IPS-18c (cell line): ENCODE data around the gene GGA1.

ENCODE experiments used
- H3K4me3 ChIP-seq: 2 replicates; pipeline ENCODE4 v1.7.0; 2013; ENCODE audit warnings: low read depth, mild to moderate bottlenecking, low read length, moderate library complexity; ENCODE audit not compliant: insufficient read depth
- H3K9me3 ChIP-seq: one replicate; pipeline ENCODE4 v1.6.1; 2013; ENCODE audit warnings: mild to moderate bottlenecking, low read length, moderate library complexity; ENCODE audit not compliant: control insufficient read depth, insufficient read depth

GGA1 gene

GRCh38 chr22:37608477-37609239 is at the start of gene GGA1:
GGA1 (plus strand) TSS chr22:37608834; CDS start chr22:37608861, 27 bp downstream.
- Histone ChIP-seq H3K4me3 (peak within 1 kb of the TSS; percentile 87), H3K9me3 (no peaks in the 10 kb centered on the region)

GRCh38 chr22:37559521-37559900 is 49.1 kb upstream of the GGA1 start:
- no peaks in the 10 kb centered on the region for H3K9me3 ChIP-seq
- H3K4me3 ChIP-seq: peak overlapping the region; percentile 38; the same call in 1 of the 2 replicates

- Histone ChIP-seq H3K9me3 (no peaks in the 10 kb centered on the region), H3K4me3 (peak within 1 kb of the TSS; percentile 67)
Observed at GRCh38 chr22:37559901-37560607, 48.6 kb upstream of the GGA1 start, which contains the start of gene CDC42EP1. CDC42EP1 (plus strand) TSS chr22:37560480; CDS start chr22:37566350, 5,870 bp downstream.

- H3K4me3 ChIP-seq: peak overlapping the region; percentile 67
Observed at GRCh38 chr22:37560608-37561211, 47.9 kb upstream of the GGA1 start.

GRCh38 chr22:37561212-37562048 is 47.2 kb upstream of the GGA1 start:
- peak overlapping the region; percentile 67 for H3K4me3 ChIP-seq

More at GRCh38 chr22:37560608-37561211, 47.9 kb upstream of the GGA1 start:
- H3K9me3 ChIP-seq: no peaks in the 10 kb centered on the region

GRCh38 chr22:37562049-37562875 is 46.4 kb upstream of the GGA1 start:
- Histone ChIP-seq H3K4me3 (no peak overlapping the region), H3K9me3 (no peaks in the 10 kb centered on the region)

More at GRCh38 chr22:37561212-37562048, 47.2 kb upstream of the GGA1 start:
- no peaks in the 10 kb centered on the region for H3K9me3 ChIP-seq

- Histone ChIP-seq H3K4me3 (no peak overlapping the region), H3K9me3 (no peaks in the 10 kb centered on the region)
Observed at GRCh38 chr22:37563153-37564081, 45.2 kb upstream of the GGA1 start.

GRCh38 chr22:37564111-37564711 is 44.4 kb upstream of the GGA1 start:
- H3K9me3 ChIP-seq: no peaks in the 10 kb centered on the region
- H3K4me3 ChIP-seq: no peak overlapping the region

GRCh38 chr22:37565830-37566229 is 42.8 kb upstream of the GGA1 start:
- H3K9me3 ChIP-seq: no peaks in the 10 kb centered on the region
- no peak overlapping the region for H3K4me3 ChIP-seq

GRCh38 chr22:37566329-37566837 is 42.3 kb upstream of the GGA1 start:
- H3K4me3 ChIP-seq: no peak overlapping the region
- no peaks in the 10 kb centered on the region for H3K9me3 ChIP-seq

GRCh38 chr22:37566903-37567798 is 41.5 kb upstream of the GGA1 start:
- no peaks in the 10 kb centered on the region for H3K9me3 ChIP-seq
- H3K4me3 ChIP-seq: no peak overlapping the region

GRCh38 chr22:37568012-37568411 is 40.6 kb upstream of the GGA1 start:
- Histone ChIP-seq H3K4me3 (no peak overlapping the region), H3K9me3 (no peaks in the 10 kb centered on the region)

GRCh38 chr22:37568448-37569008 is 40.1 kb upstream of the GGA1 start:
- H3K4me3 ChIP-seq: no peak overlapping the region
- H3K9me3 ChIP-seq: no peaks in the 10 kb centered on the region
